Measurements from ENCODE around the gene SSTR5.

DNA sequence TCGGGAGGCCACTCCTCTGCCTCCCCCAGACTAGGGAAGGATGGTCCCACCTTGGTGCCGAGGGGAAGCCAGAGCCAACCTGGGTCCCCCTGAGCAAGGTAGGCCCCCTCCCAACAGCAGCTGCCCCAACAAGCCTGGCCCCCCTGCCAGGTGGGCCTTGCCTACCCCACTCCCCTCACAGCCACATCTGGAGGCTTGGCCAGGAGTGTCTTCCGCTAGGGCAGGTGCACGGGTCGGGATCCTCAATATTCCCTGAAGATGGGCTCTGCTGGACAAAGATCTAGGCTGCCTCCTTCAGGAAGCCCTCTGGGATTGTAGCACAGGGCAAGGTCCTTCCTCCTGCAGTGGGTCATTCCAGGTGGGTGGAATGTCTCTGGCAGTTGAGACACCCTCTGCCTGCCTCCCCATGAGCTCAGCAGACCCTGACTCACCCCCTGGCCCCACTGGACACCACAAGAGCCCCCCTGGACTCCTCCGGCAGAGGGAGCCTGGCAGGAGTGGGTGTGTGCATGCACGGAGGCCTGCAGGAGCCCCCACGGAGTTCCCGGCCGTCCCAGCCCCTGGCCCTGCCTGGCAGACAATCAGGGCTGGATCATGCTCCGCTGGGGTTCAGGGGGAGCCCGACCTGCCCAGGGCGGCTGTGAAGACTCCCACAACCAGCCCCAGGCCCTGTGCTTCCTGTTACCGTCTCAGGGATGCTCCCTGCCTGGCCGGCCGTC lies 23.1 kb downstream of the SSTR5 start:
- TF ChIP-seq CTCF (IDR thresholded peaks at IDR 0.05; ENCODE audit: low read length): no peak
- TF ChIP-seq EZH2 (optimal IDR thresholded peaks at IDR 0.05; ENCODE audit: low read depth, low read length): no peak
- TF ChIP-seq EZH2phosphoT487 (IDR thresholded peaks at IDR 0.05; ENCODE audit: low read length): no peak
